Stomach smooth muscle (tissue), 2 donors: ENCODE measurements around the gene PSME1.

ENCODE experiments used
- H3K27ac ChIP-seq: one replicate; pipeline ENCODE4 v1.7.0; 2013; ENCODE audit warnings: mild to moderate bottlenecking, low read length, inconsistent platforms
- H3K27me3 ChIP-seq, 2 donors: one replicate each; pipeline ENCODE4 v1.7.0; 2013; ENCODE audit warnings: low read length in 2 of 2; ENCODE audit not compliant: insufficient read depth in 2 of 2, control insufficient read depth in 1 of 2
- H3K36me3 ChIP-seq, 2 donors: one replicate each; pipeline ENCODE4 v1.7.0; 2013; ENCODE audit warnings: low read length in 2 of 2; ENCODE audit not compliant: control insufficient read depth in 2 of 2, insufficient read depth in 2 of 2
- H3K4me1 ChIP-seq: one replicate; pipeline ENCODE4 v1.7.0; 2013; ENCODE audit warnings: low read length; ENCODE audit not compliant: control insufficient read depth, insufficient read depth
- H3K4me3 ChIP-seq, 2 donors: one replicate each; pipeline ENCODE4 v1.7.0; 2013; ENCODE audit warnings: low read length in 2 of 2
- H3K9ac ChIP-seq, 2 donors: one replicate each; pipeline ENCODE4 v1.7.0; 2013; ENCODE audit warnings: low read length in 2 of 2, mild to moderate bottlenecking in 1 of 2
- H3K9me3 ChIP-seq, 2 donors: one replicate each; pipeline ENCODE4 v1.7.0; 2013; ENCODE audit warnings: low read length in 2 of 2; ENCODE audit not compliant: control insufficient read depth in 2 of 2
- donor health status: healthy.
- donor health status: Pancreatic carcinoma.

The PSME1 gene

DNA sequence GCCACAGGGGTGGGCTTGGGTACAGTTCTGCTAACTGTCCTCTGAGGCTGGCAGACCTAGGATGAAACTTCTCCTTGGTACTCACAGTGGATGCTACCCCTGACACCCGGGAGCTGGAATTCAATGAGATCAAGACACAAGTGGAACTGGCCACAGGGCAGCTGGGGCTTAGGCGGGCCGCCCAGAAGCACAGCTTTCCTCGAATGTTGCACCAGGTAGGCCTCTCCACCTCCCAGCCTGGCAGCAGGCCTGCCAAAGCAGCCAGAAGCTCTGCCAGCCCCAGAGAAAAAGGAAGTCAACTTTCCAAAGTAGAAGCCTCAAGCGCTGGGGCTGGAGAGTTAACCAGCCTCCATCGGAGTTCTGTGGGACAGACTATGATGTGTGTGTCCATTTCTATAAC, 18.8 kb upstream of the PSME1 start:
- Histone ChIP-seq H3K4me3 (no peak overlapping the region), H3K4me1 (peaks cover 18% of the 10 kb centered on the region), H3K9ac (no peak overlapping the region), H3K9me3 (no peaks in the 10 kb centered on the region), H3K27ac (no peak overlapping the region), H3K36me3 (peaks cover 36 to 38% of the 10 kb centered on the region in 2 donors), H3K27me3 (no peaks in the 10 kb centered on the region)

GRCh38 chr14:24119691-24120090, 16.3 kb upstream of the PSME1 start:
- H3K27ac ChIP-seq, result no peak overlapping the region
- H3K4me3 ChIP-seq, result no peak overlapping the region
- peaks cover 47 to 51% of the 10 kb centered on the region in 2 donors for H3K36me3 ChIP-seq
- H3K9ac ChIP-seq, result no peak overlapping the region
- peaks cover 18% of the 10 kb centered on the region for H3K4me1 ChIP-seq
- no peaks in the 10 kb centered on the region for H3K27me3 ChIP-seq
- no peaks in the 10 kb centered on the region for H3K9me3 ChIP-seq

GRCh38 chr14:24121210-24121609, 14.8 kb upstream of the PSME1 start:
- H3K9ac ChIP-seq, result no peak overlapping the region
- H3K9me3 ChIP-seq, result no peaks in the 10 kb centered on the region
- peaks cover 47 to 51% of the 10 kb centered on the region in 2 donors for H3K36me3 ChIP-seq
- H3K4me3 ChIP-seq, result no peak overlapping the region
- H3K27me3 ChIP-seq, result no peaks in the 10 kb centered on the region
- H3K27ac ChIP-seq, result no peak overlapping the region
- H3K4me1 ChIP-seq, result peaks cover 5% of the 10 kb centered on the region

DNA sequence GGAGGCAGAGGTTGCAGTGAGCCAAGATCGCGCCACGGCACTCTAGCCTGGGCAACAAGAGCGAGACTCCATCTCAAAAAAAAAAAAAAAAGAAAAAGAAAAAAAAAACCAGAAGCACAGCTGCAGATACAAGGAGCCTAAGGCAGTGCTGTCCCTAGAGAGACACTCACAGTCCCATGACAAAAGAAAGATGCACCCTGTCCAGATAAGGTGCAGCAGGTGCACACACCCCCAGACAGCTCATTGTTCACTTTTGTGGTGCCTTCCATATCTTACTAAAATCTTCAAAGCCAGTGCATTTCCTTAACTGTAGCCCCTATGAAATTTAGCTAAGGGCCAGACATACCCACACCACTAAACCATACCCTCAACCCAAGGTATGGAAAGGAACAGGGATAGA, 13.6 kb upstream of the PSME1 start:
- H3K9ac ChIP-seq, result no peak overlapping the region
- no peaks in the 10 kb centered on the region for H3K9me3 ChIP-seq
- H3K27ac ChIP-seq, result no peak overlapping the region
- H3K27me3 ChIP-seq, result no peaks in the 10 kb centered on the region
- no peak overlapping the region for H3K4me3 ChIP-seq
- H3K4me1 ChIP-seq, result no peaks in the 10 kb centered on the region
- peaks cover 47% of the 10 kb centered on the region in 2 donors for H3K36me3 ChIP-seq

DNA sequence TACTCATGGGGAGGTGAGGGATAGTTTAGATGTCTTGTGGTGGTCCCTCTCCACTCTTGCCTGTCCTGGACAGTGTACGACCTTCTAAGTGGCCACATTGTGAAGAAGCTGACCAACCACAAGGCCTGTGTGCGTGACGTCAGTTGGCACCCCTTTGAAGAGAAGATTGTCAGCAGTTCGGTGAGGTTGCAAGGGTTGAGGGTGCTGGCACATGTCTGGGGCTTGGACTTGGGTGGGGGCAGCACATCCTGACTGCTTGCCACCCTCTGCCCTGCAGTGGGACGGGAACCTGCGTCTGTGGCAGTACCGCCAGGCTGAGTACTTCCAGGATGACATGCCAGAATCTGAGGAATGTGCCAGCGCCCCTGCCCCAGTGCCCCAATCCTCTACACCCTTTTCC, 13.1 kb upstream of the PSME1 start:
- H3K9me3 ChIP-seq, result no peaks in the 10 kb centered on the region
- no peak overlapping the region for H3K4me3 ChIP-seq
- peaks cover 42 to 44% of the 10 kb centered on the region in 2 donors for H3K36me3 ChIP-seq
- H3K4me1 ChIP-seq, result no peaks in the 10 kb centered on the region
- no peak overlapping the region for H3K9ac ChIP-seq
- no peaks in the 10 kb centered on the region for H3K27me3 ChIP-seq
- no peak overlapping the region for H3K27ac ChIP-seq

DNA sequence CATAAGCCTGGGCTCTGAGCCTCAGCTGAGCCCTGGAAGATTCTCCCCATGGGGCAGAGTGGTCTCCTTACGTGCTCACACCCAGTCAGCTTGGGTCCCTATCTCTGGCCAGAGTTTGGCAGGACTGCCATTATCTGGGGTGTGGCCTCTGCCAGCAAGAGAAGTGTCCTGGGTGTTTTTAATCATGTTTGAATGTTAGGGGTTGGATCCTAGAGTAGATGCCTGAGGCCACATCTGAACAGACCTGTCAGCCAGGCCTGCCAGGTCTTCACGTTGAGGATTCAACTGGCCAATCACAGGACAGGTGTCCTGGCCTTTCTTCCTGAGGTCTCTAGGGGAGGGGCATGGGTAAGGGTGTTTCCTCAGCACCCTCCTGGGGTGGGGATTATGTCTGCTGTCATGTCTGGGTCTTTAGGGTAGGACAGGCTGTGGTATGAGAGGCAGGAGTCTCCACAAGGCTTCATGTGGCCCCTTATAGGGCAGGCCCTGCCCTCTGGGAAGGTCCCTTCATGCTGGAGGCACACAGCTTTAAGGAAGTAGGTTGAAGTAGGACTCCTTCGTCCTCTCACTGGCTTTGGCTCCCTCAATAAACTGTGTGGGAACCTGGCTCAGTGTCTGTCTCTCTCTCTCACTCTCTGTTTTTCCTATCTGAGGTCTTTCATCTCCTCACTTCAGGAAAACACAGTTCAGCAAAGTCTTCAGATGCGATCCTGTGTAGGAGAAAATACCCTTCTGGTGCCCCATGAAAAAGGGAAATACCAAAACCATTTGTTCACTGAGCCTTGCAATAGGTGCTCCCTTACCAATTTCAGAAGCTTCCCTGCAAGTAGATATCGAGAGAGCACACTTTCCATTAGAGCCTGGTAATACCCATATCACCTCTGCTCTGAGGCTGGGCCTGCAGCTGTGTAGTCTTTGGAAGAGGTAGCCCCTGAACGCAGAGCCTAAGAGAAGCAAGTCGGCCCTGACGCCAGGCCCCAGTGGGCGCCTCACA, 12.3 kb upstream of the PSME1 start:
- H3K4me1 ChIP-seq, result no peaks in the 10 kb centered on the region
- H3K27me3 ChIP-seq, result no peaks in the 10 kb centered on the region
- no peak overlapping the region for H3K9ac ChIP-seq
- H3K9me3 ChIP-seq, result no peaks in the 10 kb centered on the region
- no peak overlapping the region for H3K4me3 ChIP-seq
- no peak overlapping the region for H3K27ac ChIP-seq
- H3K36me3 ChIP-seq, result peaks cover 34 to 36% of the 10 kb centered on the region in 2 donors

DNA sequence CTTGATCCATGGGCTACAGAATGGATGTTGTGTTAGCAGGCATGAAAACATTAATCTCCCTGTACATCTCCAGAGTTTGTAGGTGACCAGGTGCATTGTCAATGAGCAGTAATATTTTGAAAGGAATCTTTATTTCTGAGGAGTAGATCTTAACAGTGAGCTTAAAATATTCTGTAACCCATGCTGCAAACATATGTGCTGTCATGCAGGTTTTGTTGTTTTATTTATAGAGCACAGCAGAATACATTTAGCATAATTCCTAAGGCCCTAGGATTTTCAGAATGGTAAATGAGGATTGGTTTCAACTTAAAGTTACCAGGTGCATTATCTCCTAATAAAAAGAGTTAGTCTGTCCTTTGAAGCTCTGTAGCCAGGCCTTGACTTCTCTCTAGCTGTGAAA, 9.1 kb upstream of the PSME1 start:
- no peaks in the 10 kb centered on the region for H3K27me3 ChIP-seq
- H3K4me1 ChIP-seq, result no peaks in the 10 kb centered on the region
- H3K36me3 ChIP-seq, result peaks cover 11 to 13% of the 10 kb centered on the region in 2 donors
- H3K9ac ChIP-seq, result no peak overlapping the region
- H3K27ac ChIP-seq, result no peak overlapping the region
- no peak overlapping the region for H3K4me3 ChIP-seq
- H3K9me3 ChIP-seq, result no peaks in the 10 kb centered on the region

DNA sequence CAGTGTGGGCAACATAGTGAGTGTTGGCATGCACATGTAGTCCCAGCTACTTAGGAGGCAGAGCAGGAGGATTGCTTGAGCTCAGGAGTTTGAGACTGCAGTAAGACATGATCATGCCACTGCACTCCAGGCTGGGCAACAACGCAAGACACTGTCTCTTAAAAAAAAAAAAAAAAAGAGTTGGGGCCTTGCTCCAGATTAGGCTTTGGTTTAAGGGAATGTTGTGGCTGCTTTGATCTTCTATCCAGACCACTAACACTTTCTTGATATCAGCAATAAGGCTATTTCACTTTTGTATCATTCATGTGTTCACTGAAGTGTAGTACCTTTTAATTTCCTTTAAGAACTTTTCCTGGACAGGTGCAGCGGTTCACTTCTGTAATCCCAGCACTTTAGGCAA, 8.3 kb upstream of the PSME1 start:
- Histone ChIP-seq H3K9me3 (no peaks in the 10 kb centered on the region), H3K4me1 (no peaks in the 10 kb centered on the region), H3K27ac (no peak overlapping the region), H3K27me3 (no peaks in the 10 kb centered on the region), H3K36me3 (peaks cover 8 to 9% of the 10 kb centered on the region in 2 donors), H3K9ac (no peak overlapping the region), H3K4me3 (no peak overlapping the region)

DNA sequence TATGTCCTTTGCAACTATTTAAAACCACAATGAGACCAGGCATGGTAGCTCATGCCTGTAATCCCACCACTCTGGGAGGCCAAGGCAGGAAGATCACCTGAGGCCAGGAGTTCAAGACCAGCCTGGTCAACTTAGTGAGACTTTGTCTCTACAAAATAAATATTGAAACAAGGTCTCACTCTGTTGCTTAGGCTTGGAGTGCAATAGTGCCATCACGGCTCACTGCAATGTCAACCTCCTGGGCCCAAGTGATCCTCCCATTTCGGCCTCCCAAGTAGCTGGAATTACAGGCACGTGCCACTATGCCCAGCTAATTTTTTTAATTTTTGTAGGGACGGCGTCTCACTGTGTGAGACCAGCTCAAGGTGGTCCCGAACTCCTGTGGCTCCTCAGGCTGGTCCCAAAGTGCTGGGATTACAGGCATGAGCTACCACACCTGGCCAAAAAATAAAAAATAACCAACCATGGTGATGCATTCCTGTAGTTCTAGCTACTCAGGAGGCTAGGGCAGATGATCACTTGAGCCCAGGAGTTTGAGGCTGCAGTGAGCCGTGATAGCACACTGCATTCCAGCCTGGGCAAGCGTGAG, 6.5 kb upstream of the PSME1 start:
- Histone ChIP-seq H3K27me3 (no peaks in the 10 kb centered on the region), H3K27ac (no peak overlapping the region)

DNA sequence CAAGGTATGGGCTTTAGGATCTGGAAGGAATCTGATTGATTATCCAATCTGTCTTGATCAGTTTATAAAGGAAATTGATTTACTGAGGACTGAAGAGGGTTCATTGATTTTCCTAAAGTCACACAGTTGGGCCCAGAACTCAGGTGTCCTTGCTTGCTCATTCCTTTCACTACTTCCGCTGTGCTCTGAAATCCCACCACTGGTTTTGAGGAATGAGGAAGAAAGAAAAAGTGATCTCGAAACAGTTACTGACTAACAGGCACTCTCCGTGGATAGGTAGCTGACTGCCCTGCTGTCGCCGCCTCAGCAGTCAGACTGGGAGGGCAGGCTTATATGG, 5.6 kb upstream of the PSME1 start, which contains the start of gene FITM1:
Gene FITM1, plus strand, starts transcription at position 280 of the 337 bp plus-strand sequence. CDS start 905 bp downstream, outside the sequence.
- Histone ChIP-seq H3K9ac (no peak within 1 kb of the TSS), H3K27me3 (no peaks in the 10 kb centered on the region), H3K27ac (no peak within 1 kb of the TSS), H3K9me3 (no peaks in the 10 kb centered on the region), H3K4me3 (no peak within 1 kb of the TSS), H3K36me3 (no peaks in the 10 kb centered on the region), H3K4me1 (peaks cover 1% of the 10 kb centered on the region)

More for the DNA sequence above, 6.5 kb upstream of the PSME1 start:
- H3K4me3 ChIP-seq, result no peak overlapping the region
- no peaks in the 10 kb centered on the region for H3K36me3 ChIP-seq
- H3K4me1 ChIP-seq, result no peaks in the 10 kb centered on the region
- no peaks in the 10 kb centered on the region for H3K9me3 ChIP-seq
- H3K9ac ChIP-seq, result no peak overlapping the region
